ENCODE data around the gene MAML3.

Gene MAML3

GRCh38 chr4:139783741-139784484 lies 370.1 kb downstream of the MAML3 start:
- H3K4me3 ChIP-seq (ENCODE audit: low read depth, low read length): no peak overlapping the region
- DNase-seq (ENCODE audit: low read depth, low spot score): no peak
- TF ChIP-seq CTCF (IDR thresholded peaks at IDR 0.05; ENCODE audit: insufficient read depth, low read length, missing control alignments): no peak
- ChIA-PET POLR2A (no interaction called here), CTCF (no interaction called here)

GRCh38 chr4:139782926-139783522 lies 371.0 kb downstream of the MAML3 start:
- no peak for TF ChIP-seq CTCF (IDR thresholded peaks at IDR 0.05; ENCODE audit: insufficient read depth, low read length, missing control alignments)
- DNase-seq (ENCODE audit: low read depth, low spot score): no peak
- no peak overlapping the region for H3K4me3 ChIP-seq (ENCODE audit: low read depth, low read length)
- CTCF ChIA-PET: no interaction called here
- POLR2A ChIA-PET: no interaction called here

DNA sequence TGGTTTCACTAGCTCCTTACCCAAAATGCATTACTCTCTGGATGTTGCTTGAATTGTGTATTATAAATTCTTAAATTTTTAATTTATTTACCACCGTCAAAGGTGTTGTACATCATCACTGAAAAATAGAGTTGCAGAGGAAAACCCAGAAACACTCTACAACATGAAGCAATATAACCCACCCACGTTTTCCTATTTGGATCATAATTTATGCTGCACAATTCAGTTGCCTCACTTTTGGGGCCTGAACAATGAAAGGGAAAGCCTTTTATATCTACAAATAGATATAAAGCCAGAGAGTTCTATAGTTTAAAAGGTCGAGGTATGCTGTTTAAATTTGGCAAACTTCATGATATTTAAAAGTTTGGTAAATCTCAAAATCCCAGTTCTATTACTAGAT lies 372.9 kb downstream of the MAML3 start:
- TF ChIP-seq CTCF (IDR thresholded peaks at IDR 0.05; ENCODE audit: insufficient read depth, low read length, missing control alignments): no peak
- no peak overlapping the region for H3K4me3 ChIP-seq (ENCODE audit: low read depth, low read length)
- CTCF ChIA-PET: interaction anchor here (0.9 kb wide), 1 partner anchor 11 kb away, joined by 3 read pairs; no protein-coding TSS in a partner anchor
- POLR2A ChIA-PET: no interaction called here
- no peak for DNase-seq (ENCODE audit: low read depth, low spot score)

GRCh38 chr4:139779691-139780090 lies 374.3 kb downstream of the MAML3 start:
- TF ChIP-seq CTCF (IDR thresholded peaks at IDR 0.05; ENCODE audit: insufficient read depth, low read length, missing control alignments): no peak
- no peak overlapping the region for H3K4me3 ChIP-seq (ENCODE audit: low read depth, low read length)
- DNase-seq (ENCODE audit: low read depth, low spot score): no peak
- ChIA-PET CTCF (no interaction called here), POLR2A (no interaction called here)

- no peak for TF ChIP-seq CTCF (IDR thresholded peaks at IDR 0.05; ENCODE audit: insufficient read depth, low read length, missing control alignments)
- ChIA-PET POLR2A (no interaction called here), CTCF (no interaction called here)
- DNase-seq (ENCODE audit: low read depth, low spot score): no peak
- H3K4me3 ChIP-seq (ENCODE audit: low read depth, low read length): no peak overlapping the region
These were observed 376.2 kb downstream of the MAML3 start for GRCh38 chr4:139777757-139778156.

- H3K4me3 ChIP-seq (ENCODE audit: low read depth, low read length): no peak overlapping the region
- POLR2A ChIA-PET: no interaction called here
- no peak for TF ChIP-seq CTCF (IDR thresholded peaks at IDR 0.05; ENCODE audit: insufficient read depth, low read length, missing control alignments)
- CTCF ChIA-PET: no interaction called here
- no peak for DNase-seq (ENCODE audit: low read depth, low spot score)
These were observed 377.7 kb downstream of the MAML3 start for GRCh38 chr4:139776235-139776634.

Measured in AG04449 (cell line).